NT2/D1 (cell line): Measurements from ENCODE around the gene EML3.

Experiments used
- SUZ12 ChIP-seq: IDR thresholded peaks from 2 replicates; pipeline ENCODE4 v1.6.1; 2011; ENCODE audit not compliant: insufficient read length, insufficient read depth; ENCODE audit errors: extremely low read depth
- YY1 ChIP-seq: IDR thresholded peaks from 2 replicates; pipeline ENCODE4 v1.6.1; 2011; ENCODE audit not compliant: insufficient read length, insufficient read depth
- ZNF274 ChIP-seq: IDR thresholded peaks from 2 replicates; pipeline ENCODE4 v1.6.1; 2011; ENCODE audit warnings: mild to moderate bottlenecking, low read depth, low read length

GRCh38 chr11:62554387-62555167, 58.0 kb downstream of the EML3 start:
- TF ChIP-seq ZNF274: no peak
- no peak for TF ChIP-seq SUZ12
- TF ChIP-seq YY1: no peak
